HCT116 (cell line): ENCODE results near the gene THEMIS.

ENCODE experiments used
- EGR1 ChIP-seq: IDR thresholded peaks from 2 replicates; pipeline ENCODE4 v1.6.1; 2012; ENCODE audit warnings: low read depth
- EZH2 ChIP-seq: fragments of 200-600 bp; sonication (generic); IDR thresholded peaks from 2 replicates; pipeline ENCODE4 v1.6.1; 2017; ENCODE audit warnings: antibody characterized with exemption, mixed run types
- FOSL1 ChIP-seq: IDR thresholded peaks from 2 replicates; pipeline ENCODE4 v1.6.1; 2012; ENCODE audit warnings: low read depth
- POLR2AphosphoS5 ChIP-seq: IDR thresholded peaks from 2 replicates; pipeline ENCODE4 v1.6.1; 2011; ENCODE audit warnings: mild to moderate bottlenecking, low read depth, low read length, moderate library complexity
- RAD21 ChIP-seq: IDR thresholded peaks from 2 replicates; pipeline ENCODE4 v1.6.1; 2012; ENCODE audit warnings: low read depth, mild to moderate bottlenecking
- SP1 ChIP-seq: IDR thresholded peaks from 2 replicates; pipeline ENCODE4 v1.6.1; 2012; ENCODE audit warnings: low read depth
- YY1 ChIP-seq: IDR thresholded peaks from 2 replicates; pipeline ENCODE4 v1.6.1; 2011; ENCODE audit warnings: low read length, low read depth, moderate library complexity, mild to moderate bottlenecking; ENCODE audit not compliant: insufficient replicate concordance; ENCODE audit errors: extremely low read depth
- ZFX ChIP-seq: fragments of 450-650 bp; IDR thresholded peaks from 2 replicates; pipeline ENCODE4 v1.6.1; 2017
- ZNF274 ChIP-seq: fragments of 200-500 bp; sonication (Bioruptor generic); IDR thresholded peaks from 2 replicates; pipeline ENCODE4 v1.6.1; 2014; ENCODE audit warnings: mild to moderate bottlenecking, low read depth, low read length, inconsistent platforms
- TF ChIP-seq, protein P1 (sequence below), 3 experiments: fragments of 200-600 bp in 1 of 3; sonication (generic) in 1 of 3; IDR thresholded peaks in 2 of 3; conservative IDR thresholded peaks in 1 of 3; 2 replicates each; pipeline ENCODE4 v1.5.1; 2012 to 2017; ENCODE audit warnings: low read depth in 2 of 3, low read length in 2 of 3, antibody characterized with exemption in 1 of 3, borderline replicate concordance in 1 of 3, control low read depth in 1 of 3, mild to moderate bottlenecking in 1 of 3, mixed read lengths in 1 of 3, mixed run types in 1 of 3, moderate library complexity in 1 of 3; ENCODE audit not compliant: insufficient read depth in 1 of 3
- TF ChIP-seq, protein P2 (sequence below): IDR thresholded peaks from 2 replicates; pipeline ENCODE4 v1.6.1; 2012; ENCODE audit warnings: low read depth

DNA sequence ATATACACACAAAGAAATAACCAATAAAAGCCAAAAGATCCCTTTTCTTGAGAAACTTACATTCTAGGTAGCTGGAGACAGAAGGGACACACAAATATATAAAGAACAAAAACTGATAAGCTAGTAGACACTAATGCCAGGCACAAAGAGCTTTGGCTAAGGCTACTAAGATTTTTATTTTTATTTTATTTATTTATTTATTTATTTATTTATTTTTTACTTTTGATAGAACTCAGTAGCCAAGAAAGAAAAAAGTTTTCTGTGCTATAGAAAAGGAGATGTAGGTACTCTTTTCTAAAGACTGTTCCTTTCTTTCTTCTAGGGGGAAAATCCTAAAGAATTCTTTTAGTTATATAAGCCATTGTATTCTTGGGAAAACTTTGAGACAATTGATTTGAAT is 34.1 kb downstream of the THEMIS start:
- TF ChIP-seq POLR2AphosphoS5 = no peak
- TF ChIP-seq, protein P1, sequence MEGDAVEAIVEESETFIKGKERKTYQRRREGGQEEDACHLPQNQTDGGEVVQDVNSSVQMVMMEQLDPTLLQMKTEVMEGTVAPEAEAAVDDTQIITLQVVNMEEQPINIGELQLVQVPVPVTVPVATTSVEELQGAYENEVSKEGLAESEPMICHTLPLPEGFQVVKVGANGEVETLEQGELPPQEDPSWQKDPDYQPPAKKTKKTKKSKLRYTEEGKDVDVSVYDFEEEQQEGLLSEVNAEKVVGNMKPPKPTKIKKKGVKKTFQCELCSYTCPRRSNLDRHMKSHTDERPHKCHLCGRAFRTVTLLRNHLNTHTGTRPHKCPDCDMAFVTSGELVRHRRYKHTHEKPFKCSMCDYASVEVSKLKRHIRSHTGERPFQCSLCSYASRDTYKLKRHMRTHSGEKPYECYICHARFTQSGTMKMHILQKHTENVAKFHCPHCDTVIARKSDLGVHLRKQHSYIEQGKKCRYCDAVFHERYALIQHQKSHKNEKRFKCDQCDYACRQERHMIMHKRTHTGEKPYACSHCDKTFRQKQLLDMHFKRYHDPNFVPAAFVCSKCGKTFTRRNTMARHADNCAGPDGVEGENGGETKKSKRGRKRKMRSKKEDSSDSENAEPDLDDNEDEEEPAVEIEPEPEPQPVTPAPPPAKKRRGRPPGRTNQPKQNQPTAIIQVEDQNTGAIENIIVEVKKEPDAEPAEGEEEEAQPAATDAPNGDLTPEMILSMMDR (IDR thresholded peaks at IDR 0.05 in 2 of 3, conservative IDR thresholded peaks at IDR 0.05 in 1 of 3; ENCODE audit: borderline replicate concordance in 1 of 3, insufficient read depth in 1 of 3, low read depth in 2 of 3, low read length in 2 of 3) = no peak
- TF ChIP-seq EZH2 = no peak
- TF ChIP-seq ZFX = no peak
- no peak for TF ChIP-seq YY1
- TF ChIP-seq, protein P2, sequence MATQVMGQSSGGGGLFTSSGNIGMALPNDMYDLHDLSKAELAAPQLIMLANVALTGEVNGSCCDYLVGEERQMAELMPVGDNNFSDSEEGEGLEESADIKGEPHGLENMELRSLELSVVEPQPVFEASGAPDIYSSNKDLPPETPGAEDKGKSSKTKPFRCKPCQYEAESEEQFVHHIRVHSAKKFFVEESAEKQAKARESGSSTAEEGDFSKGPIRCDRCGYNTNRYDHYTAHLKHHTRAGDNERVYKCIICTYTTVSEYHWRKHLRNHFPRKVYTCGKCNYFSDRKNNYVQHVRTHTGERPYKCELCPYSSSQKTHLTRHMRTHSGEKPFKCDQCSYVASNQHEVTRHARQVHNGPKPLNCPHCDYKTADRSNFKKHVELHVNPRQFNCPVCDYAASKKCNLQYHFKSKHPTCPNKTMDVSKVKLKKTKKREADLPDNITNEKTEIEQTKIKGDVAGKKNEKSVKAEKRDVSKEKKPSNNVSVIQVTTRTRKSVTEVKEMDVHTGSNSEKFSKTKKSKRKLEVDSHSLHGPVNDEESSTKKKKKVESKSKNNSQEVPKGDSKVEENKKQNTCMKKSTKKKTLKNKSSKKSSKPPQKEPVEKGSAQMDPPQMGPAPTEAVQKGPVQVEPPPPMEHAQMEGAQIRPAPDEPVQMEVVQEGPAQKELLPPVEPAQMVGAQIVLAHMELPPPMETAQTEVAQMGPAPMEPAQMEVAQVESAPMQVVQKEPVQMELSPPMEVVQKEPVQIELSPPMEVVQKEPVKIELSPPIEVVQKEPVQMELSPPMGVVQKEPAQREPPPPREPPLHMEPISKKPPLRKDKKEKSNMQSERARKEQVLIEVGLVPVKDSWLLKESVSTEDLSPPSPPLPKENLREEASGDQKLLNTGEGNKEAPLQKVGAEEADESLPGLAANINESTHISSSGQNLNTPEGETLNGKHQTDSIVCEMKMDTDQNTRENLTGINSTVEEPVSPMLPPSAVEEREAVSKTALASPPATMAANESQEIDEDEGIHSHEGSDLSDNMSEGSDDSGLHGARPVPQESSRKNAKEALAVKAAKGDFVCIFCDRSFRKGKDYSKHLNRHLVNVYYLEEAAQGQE = no peak
- TF ChIP-seq EGR1 = no peak
- no peak for TF ChIP-seq FOSL1
- no peak for TF ChIP-seq ZNF274
- TF ChIP-seq SP1 = no peak
- no peak for TF ChIP-seq RAD21
